Dermis microvascular lymphatic vessel endothelial cell (primary cell): ENCODE data around the gene PADI3. TPM values are rescaled to one million over a fixed set of nuclear protein-coding genes. Genes with fewer than 3 reads are reported as not detected.

Experiments used
- DNase-seq, 2 donors: peaks; one replicate each; pipeline versions ENCODE4 v3.0.0 to v3.0.0-alpha.2; 2010; ENCODE audit warnings: low read depth in 2 of 2
- total RNA-seq: library from RNA; depleted of rRNA; stranded (reverse); fragments of >200 nt; gene quantifications from 2 replicates; pipeline ENCODE4 v1.2.1, GENCODE V29; 2014

PADI3 gene
- total RNA-seq, result not detected in 2 replicates

GRCh38 chr1:17248781-17249180 lies at the start of gene PADI3:
PADI3 (plus strand) TSS chr1:17249098; CDS start chr1:17249138, 40 bp downstream.
- no peak for DNase-seq

GRCh38 chr1:17199267-17200044 lies 49.4 kb upstream of the PADI3 start:
- DNase-seq, result no peak

GRCh38 chr1:17200246-17200645 lies 48.7 kb upstream of the PADI3 start:
- DNase-seq, result no peak

- DNase-seq, result no peak
Observed at GRCh38 chr1:17200756-17201155, 48.1 kb upstream of the PADI3 start.

- no peak for DNase-seq
Observed at GRCh38 chr1:17201201-17202021, 47.5 kb upstream of the PADI3 start.

- DNase-seq, result no peak
Observed at GRCh38 chr1:17204546-17205440, 44.1 kb upstream of the PADI3 start, which contains the start of gene PADI1. PADI1 (plus strand) TSS chr1:17205128; CDS start chr1:17205218, 90 bp downstream.

- no peak for DNase-seq
Observed at GRCh38 chr1:17205652-17206051, 43.2 kb upstream of the PADI3 start.

- no peak for DNase-seq
Observed at GRCh38 chr1:17206196-17206595, 42.7 kb upstream of the PADI3 start.

GRCh38 chr1:17207046-17207445 lies 41.9 kb upstream of the PADI3 start:
- DNase-seq, result no peak

GRCh38 chr1:17207540-17207939 lies 41.4 kb upstream of the PADI3 start:
- DNase-seq, result no peak

- DNase-seq, result peak in 1 of 2 donors; percentile 35
Observed at GRCh38 chr1:17207966-17208418, 40.9 kb upstream of the PADI3 start.

GRCh38 chr1:17208546-17208945 lies 40.4 kb upstream of the PADI3 start:
- DNase-seq, result no peak

GRCh38 chr1:17209430-17209829 lies 39.5 kb upstream of the PADI3 start:
- no peak for DNase-seq

GRCh38 chr1:17210176-17210575 lies 38.7 kb upstream of the PADI3 start:
- no peak for DNase-seq

- DNase-seq, result no peak
Observed at GRCh38 chr1:17211377-17211776, 37.5 kb upstream of the PADI3 start.

GRCh38 chr1:17212009-17212408 lies 36.9 kb upstream of the PADI3 start:
- DNase-seq, result no peak

- peak in 1 of 2 donors; percentile 31 for DNase-seq
Observed at GRCh38 chr1:17212487-17213121, 36.3 kb upstream of the PADI3 start.

- DNase-seq, result no peak
Observed at GRCh38 chr1:17213148-17213781, 35.6 kb upstream of the PADI3 start.

GRCh38 chr1:17213782-17214148 lies 35.1 kb upstream of the PADI3 start:
- no peak for DNase-seq

- DNase-seq, result no peak
Observed at GRCh38 chr1:17214876-17215544, 33.9 kb upstream of the PADI3 start.
